Embryonic facial prominence (tissue), 1 donor: Measurements from ENCODE around the gene MAPK8IP2.

ENCODE experiments used
- DNase-seq: peaks from one replicate; pipeline ENCODE4 v3.0.0-alpha.2; 2016; ENCODE audit errors: extremely low spot score

MAPK8IP2 gene

DNA sequence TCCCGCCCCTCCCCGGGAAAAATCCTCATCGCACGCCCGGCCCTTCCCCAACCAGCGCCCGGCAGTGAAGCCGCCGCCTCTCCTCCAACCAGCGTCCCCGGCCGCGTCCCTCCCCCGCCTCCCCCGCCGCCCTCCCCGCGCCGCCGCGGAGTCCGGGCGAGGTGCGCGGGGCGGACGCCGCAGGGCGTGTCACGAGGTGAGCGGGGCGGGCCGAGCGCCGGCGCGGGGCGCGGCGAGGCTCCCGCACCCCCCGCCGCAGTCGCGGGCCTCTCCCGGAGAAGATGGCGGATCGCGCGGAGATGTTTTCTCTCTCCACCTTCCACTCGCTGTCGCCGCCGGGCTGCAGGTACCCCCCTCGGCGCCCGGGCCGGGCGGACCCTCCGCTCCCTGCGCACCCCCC, at the start of gene MAPK8IP2:
Gene MAPK8IP2 (plus strand): TSS at position 256 of the 400 bp plus-strand sequence. CDS start 26 bp downstream, at position 282.
- no peak for DNase-seq

DNA sequence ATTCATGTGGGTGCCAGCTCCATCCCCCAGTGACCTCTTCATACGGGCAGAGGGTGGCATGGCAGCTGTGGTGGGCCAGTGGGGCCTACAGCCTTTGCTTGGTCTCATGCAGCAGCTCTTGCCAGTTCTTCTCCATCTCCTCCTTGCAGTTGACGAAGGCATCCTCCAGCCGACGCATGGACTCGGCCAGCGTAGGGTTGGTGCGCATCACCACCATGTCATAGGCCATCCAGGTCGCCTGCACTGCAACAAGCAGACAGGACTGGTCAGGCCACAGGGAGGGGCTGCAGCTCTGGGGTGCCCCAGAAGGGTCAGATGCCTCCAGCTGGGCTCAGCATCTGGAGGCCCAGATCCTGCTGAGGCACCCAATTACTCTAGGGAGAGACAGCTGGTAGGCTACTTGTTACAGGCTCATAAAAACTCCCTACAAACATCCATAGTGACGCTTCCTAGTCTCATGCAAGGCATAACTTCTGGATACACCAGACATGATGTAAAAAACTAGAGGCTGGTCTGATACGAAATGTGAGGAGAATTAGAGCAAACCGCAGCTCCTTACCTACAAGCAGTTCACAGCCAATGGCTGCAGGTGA, 49.3 kb upstream of the MAPK8IP2 start:
- no peak for DNase-seq

DNA sequence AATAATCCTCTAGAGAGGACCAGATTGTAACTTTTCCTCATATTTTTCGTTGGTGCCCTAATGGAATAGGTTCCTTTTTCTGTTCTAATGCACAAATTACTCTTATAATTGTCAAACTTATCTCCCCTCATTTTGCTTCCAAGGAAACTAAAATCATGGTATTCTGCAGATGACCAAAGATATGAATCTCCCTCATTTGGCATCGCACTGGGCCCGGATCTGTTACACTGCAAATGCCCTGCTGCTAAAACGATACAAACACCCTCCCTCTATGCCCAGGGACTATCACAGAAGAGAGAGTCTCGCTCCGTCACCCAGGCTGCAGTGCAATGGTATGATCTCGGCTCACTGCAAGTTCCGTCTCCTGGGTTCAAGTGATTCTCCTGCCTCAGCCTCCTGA, 47.3 kb upstream of the MAPK8IP2 start:
- no peak for DNase-seq

DNA sequence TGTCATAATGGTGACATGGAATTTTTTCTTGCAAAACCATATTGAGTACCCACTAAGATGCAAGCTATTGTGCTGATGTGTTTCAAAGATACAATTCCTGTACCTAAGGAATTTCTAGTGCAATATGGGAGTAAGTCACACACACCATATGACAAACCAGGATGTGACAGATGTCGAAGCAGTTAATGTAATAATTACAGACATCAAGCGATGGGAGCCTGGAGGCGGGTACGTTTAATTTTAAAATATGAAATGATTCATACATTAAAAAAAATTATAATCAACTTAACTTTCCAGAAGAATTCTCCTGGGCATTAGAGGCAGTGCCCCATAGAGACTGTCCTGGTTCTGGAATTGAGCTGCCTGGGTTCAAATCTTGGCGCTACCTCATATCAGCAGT, 43.9 kb upstream of the MAPK8IP2 start:
- no peak for DNase-seq

DNA sequence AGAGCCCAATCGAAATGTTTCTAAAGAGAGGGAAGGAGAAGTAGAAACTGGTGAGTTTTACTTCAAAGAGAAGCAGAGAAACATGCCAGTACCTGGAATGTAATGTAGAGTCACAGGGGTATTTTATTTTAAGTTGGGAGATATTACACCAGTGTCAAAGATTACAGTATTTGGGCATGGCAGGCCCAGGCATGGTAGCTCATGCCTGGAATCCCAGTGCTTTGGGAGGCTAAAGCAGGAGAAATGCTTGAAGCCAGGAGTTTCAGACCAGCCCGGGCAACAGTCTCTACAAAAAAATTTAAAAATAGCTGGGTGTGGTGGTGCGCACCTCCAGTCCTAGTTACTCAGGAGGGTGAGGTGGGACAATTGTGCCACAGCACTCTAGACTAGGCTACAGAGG, 40.6 kb upstream of the MAPK8IP2 start:
- no peak for DNase-seq

DNA sequence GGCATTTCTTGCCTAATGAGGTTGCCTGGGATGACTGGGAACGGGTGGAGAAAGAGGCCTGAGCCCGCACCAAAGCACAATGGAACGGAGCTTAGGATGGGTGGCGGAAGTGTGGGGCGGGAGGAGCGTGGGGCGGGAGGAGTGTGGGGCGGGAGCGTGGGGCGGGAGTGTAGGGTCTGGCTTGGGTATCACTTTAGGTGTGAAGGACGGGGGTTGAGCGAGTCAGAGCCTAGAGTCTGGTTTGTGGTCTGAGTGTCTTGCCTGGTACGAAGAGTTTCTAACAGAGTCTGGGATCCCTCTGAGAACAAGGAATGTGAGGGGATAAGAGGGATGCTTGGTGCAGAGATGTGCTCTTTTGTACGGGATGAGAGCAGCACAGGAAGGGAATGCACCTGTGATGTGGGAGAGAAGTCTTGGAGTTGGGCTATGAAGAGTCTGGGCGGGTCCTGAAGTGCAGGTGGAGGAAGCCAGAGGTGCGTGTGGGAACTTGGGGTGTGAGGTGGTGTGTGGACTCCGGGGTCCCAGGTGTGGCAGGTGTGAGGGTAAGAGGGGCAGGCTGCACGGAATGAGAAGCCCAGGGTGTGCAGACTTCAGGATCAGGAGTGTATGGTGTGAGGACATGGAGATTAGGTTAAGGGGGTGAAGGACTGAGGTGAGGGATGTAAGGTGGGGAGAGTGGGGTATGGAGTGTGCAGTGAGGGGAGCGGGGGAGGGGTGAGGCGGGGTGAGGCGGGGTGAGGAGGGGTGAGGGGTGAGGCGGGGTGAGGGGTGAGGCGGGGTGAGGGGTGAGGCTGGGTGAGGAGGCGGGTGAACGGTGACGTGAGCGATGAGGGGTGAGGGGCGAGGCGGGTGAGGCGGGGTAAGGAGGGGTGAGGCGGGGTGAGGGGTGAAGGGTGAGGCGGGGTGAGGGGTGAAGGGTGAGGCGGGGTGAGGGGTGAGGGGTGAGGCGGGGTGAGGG, 38.9 kb upstream of the MAPK8IP2 start:
- DNase-seq, result no peak

DNA sequence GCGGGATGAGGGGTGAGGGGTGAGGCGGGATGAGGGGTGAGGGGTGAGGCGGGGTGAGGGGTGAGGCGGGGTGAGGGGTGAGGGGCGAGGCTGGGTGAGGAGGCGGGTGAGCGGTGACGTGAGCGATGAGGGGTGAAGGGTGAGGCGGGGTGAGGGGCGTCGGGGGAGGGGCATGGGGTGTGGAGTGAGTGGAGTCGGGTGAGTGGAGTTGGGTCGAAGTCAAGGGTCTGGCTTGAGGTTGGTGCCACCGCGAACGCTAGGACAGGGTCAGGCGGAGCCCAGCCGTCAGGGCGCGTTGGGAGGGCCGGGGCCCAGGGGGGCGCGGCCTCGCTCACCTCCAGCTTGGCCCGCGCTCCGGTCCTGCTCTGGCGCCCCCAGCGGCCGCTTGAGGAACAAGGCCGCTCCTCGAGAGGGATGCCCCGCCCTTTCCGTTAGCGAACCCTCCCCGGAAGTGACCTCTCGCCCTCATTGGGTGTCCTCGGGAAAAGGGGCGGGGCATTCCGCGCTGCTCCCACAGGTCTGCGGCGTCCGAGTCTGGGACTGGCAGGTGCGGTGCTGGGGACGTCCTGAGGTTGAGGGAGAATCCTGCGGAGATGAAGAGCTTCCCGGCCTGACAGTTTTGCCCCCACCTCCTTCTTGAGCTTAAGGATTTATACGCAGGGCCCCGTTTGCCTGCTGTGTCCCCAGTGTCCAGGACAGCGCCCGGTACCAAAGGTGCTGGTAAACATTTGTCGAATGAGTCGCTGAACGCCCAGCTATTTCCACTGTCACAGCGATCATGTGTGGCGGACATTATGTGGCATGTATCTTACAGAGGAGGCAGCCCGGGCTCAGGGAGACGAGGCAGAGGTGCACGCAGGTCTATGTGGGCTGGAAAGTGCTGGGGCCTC, 37.8 kb upstream of the MAPK8IP2 start, which contains the start of gene SYCE3:
Gene SYCE3 (minus strand): TSS at position 397 of the 890 bp plus-strand sequence. CDS start 6,514 bp downstream, outside the sequence.
- peak; percentile 73 for DNase-seq

DNA sequence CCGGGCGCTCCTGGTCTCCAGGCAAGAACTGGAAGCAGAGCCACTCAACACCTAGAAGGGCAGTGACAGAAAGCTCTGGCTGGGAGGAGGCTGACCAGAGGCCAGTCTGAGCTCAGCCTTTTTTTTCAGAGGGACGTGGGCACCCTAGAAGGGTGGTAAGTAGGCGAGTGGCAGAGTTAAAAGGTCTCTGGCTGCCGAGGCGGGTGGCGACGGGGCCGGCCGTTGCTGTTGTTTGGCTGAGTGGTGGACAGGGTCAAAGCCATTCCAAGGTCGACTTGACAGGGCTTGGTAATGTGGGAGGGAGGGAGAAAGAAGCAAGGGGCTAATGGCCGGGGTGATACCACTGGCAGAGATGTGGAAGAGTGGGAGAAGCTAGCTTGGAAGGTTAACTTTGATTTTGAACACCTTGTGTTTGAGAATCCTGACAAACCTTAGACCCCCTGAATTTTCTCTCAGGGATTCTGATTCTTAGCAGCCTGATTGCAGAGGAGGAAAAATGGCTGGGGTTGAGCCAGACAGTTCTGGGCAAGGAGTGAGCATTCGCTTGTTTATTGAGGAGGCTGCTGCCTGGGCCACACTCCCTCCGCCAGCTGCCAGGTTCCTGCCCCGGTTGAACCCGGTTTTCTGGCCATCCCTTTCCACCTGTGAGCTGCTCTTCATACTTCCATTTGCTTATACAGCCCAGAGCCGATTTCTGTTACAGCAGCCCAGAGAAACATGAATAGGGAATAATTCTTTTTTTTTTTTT, 37.0 kb upstream of the MAPK8IP2 start:
- no peak for DNase-seq

DNA sequence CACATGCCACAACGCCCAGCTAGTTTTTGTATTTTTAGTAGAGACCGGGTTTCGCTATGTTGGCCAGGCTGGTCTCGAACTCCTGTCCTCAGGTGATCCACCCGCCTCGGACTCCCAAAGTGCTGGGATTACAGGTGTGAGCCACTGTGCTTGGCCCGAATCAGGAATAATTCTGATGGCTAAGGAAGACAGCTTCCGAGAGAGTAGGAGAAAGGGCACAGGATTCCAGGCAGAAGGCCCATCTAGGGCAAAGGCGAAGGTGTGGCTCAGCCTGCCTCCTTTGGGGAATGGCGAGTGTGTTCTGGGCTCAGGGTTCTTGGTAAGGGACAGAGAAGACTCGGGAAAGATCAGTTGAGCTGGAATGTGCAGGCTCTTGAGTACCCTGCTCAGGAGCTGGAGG, 36.3 kb upstream of the MAPK8IP2 start:
- no peak for DNase-seq

DNA sequence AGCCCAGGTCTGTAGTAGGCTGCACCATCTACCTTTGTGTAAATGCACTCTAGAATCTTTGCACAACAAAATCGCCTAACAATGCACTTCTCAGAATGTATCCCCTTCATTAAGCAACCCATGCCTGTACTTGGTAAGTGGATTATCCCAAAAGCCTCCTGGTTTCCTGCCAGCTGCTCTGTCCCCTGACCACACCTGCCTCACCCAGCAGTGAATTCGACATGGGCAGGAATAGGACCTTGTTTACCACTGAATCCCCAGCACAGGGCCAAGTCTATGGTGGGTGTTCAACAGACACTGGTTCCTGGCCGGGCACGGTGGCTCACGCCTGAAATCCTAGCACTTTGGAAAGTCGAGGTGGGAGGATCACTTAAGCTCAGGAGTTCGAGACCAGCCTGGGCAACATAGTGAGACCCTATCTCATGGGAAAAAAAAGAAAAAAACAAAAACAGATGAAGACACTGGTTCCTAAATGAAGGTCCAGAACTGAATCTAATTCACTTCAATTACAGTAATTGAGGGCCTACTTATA, 32.8 kb upstream of the MAPK8IP2 start:
- no peak for DNase-seq

DNA sequence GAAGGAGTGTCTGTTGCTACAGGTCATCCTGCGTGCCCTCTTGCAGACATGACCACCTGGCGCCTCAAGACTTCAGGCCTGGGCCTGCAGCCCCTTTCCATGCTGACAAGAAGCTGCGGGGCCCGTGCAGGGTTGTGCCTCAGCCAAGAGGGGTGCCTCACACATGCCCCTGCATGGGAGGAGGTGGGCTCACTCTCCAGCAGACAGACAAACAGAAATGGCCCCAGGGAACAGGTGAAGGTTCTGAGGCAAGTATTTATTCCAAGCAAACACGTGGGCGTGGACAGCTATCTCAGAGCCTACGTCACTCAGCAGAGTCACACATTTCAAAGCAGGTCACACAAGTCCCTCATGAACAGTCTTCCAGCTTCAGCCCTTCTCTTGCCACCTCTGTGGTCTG, 32.0 kb upstream of the MAPK8IP2 start:
- no peak for DNase-seq

DNA sequence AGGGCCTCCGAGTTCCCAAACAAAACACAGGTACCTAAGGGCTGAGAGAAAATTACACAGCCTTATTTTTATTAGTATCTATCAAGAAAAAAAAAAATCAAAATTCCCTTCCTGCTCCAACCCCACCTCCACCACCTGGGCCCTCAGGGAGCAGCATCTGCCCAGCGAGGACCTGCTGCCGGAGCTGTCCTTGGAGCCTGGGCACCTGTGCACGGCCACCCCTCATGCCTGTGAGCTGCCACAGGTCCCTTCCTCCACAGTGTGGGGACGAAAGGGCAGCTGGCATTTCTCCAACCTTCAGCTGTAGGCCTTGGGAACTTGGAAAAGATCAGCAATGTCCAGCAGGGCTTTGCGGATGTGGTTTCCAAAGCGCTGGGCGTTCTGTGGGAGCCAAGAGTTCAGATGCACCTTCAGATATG, 31.5 kb upstream of the MAPK8IP2 start:
- no peak for DNase-seq

DNA sequence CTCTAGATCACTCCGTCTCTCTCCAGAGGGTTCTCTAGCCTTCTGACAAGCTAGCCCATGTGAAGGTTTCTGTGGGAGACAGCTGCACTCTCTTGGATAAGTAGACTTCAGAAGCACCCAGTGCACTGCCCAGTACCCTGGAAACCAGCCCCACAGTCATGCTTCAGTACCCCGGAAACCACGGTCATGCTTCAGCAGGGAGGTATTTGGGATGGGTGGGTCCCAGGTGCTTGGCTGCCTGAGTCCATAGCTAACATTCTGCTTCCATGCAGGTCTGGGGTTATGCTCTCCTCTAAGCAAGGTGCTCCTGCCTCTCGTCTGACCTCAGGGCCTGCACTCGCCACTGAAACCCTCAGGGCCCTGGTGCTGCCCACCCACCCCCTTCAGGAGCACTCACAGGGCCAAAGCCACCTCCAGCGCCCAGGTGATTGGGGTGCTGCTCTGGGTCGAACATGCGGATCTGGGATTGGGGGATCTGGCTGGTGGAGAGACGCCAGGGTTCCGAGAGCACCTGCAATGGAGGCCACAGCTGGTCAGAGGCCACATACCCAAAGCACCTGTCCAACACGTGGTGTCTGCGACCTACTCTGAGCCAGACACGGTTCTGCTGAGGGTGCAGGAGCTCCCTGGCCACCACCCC, 30.6 kb upstream of the MAPK8IP2 start:
- no peak for DNase-seq

DNA sequence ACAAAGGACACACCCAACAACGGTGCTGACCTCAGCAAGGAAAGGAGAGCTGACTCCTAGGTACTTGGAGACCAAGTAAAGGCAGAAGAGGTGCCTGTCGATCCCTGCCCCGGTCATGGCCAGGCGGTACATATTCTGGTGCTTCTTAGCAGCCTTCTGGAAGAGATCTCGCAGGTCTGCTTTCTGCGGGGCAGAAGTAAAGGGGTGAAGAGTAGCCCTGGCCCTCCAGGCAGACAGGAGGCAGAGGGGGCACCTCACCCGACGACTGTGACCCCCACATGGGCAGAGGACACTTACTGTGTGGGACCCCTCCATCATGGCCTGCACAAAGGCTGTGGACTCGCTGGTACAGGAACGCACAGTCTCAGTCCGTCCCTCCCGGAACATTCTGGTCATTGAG, 29.7 kb upstream of the MAPK8IP2 start:
- DNase-seq, result no peak

DNA sequence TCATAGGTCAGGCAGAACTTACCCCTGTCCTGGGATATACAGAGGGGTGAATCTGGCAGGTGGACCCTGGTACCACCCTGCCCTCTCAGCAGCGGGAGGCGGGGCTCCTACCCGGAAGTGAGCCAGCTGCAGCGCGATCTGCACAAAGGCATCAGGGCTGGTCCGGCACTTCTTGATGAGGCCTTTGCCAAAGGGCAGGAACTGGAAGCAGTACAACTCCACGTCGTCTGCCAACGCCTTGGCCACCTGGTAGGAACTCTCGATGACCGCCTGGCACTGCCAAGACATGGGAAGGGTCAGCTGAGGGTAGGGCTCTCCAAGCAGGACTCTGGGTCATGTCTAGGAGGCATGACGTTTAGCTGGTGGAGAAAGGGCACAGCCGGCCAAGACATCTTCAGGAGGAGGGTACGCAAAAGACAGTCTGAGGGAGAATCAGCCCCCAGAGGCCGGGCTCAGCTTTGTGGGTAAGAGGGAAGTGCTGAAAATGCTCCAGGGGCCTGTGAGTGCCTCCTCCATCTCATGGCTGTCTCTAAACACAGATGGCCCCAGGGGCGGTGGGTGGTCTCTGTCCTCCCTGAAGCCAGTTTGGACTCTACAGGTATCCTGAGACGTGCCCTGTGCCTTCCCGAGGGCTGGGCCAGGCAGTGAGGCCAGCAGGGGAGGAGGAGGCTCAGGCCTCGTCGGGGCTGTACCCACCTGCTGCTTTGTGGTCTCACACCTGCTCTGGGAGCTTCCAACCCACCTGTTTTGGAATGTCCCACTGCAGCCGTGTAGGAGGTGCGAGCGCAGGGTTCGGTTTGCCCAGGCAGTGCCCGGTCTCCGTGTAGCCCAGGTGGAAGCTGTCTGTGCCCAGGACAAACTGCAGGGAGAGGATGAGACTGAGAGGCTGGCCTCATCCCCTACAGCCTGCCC, 29.1 kb upstream of the MAPK8IP2 start:
- DNase-seq, result no peak

DNA sequence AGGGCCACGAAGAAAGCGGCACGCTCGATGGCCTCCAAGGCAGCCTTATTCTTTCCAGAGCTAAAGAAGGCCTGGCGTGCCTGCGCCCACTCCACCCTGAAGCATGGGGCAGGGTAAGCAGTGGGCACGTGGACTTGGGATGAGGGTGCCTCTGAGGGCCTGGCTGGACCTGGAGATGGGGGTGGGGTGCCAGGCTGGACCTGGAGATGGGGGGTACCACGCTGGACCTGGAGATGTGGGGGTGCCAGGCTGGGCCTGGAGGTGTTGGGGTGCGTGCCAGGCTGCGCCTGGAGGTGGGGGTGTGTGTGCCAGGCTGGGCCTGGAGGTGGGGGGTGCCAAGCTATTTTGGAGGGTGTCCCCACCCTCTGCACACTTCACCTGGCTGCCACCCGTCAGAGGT, 27.6 kb upstream of the MAPK8IP2 start:
- no peak for DNase-seq

DNA sequence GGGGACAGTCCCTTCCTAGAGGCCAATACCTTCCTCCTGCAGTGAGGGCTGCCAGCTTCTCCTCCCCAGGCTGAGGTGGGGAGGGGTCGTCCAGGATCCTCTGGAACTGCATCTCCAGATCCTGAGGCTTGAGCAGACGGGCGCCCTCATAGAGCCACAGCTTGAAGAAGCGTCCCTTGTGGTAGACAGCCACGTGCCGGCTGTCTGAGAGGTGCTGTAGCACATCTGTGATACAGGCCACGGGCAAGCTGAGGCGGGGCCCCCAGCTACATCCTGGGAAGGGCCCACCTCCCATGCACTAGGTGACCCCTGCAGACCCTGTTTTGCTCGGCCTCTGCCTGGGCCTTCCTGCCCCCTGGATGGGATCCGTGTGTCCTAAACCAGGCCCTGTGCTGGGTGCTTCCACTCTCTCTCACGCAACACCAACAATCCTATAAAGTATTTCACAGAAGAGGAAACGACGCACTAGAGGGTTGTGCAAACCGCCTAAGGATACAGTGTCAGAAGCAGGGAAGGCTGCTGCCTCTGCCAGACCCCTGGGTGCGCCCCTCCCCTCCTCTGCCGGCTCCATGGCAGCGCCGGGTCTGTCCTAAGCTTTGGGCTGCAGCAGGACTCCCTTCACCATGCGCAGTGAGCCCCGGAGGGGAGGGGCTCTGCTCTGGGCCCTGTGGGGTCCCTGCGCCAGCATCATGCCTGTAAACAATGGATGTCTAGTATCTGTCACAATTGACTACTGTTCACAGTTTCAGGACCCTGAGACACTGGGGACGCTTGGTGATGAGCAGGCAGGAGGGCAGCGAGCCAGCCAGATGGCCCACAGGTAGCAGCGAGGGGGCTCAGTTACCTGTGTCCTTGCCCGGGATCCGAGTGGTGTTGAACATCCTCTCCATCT, 26.9 kb upstream of the MAPK8IP2 start:
- no peak for DNase-seq

DNA sequence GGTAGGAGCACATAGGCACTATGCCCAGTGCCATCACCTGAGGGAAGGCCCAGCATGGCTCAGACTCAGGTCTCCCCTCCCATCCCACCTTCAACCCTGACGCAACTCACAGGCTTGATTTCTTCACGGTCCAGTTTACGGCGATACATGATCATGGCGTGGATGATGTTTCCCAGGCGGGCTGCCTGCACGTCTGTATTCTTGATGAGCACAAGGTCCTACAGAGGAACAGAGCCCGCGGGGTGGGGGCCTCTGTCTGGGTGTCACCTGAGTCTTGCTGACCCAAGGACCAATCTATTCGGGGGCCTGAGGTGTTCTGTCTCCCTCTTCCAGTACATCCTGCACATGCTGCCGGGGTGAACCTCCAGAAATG, 26.2 kb upstream of the MAPK8IP2 start:
- DNase-seq, result no peak
